Urinary bladder (tissue), 4 donors: ENCODE measurements around the gene CCL27. TPM values are rescaled to one million over a fixed set of nuclear protein-coding genes. Genes with fewer than 3 reads are reported as not detected.
"Not testable (repeated sequence)": the region's sequence is repeated elsewhere in the genome, so short reads cannot be mapped to it uniquely, and the experiment has no call there.

Source experiments
- DNase-seq: peaks from one replicate; pipeline ENCODE4 v3.0.0-alpha.2; 2015; ENCODE audit errors: extremely low spot score
- H3K27ac ChIP-seq: one replicate; pipeline ENCODE4 v1.5.1; 2013; ENCODE audit warnings: low read depth, mild to moderate bottlenecking, moderate library complexity
- H3K36me3 ChIP-seq: one replicate; pipeline ENCODE4 v1.6.1; 2013; ENCODE audit warnings: mild to moderate bottlenecking, moderate library complexity; ENCODE audit not compliant: insufficient read depth
- H3K4me1 ChIP-seq: one replicate; pipeline ENCODE4 v1.6.1; 2013; ENCODE audit warnings: mild to moderate bottlenecking, moderate library complexity; ENCODE audit not compliant: insufficient read depth
- H3K4me3 ChIP-seq: one replicate; pipeline ENCODE4 v1.5.1; 2013; ENCODE audit warnings: low read depth, low read length
- WGBS: extraction: QIAGEN DNeasy Blood & Tissue Kit; methylation state at CpG from one replicate; pipeline ENCODE4 v1.1.7; 2013; 5-methylcytosine and 5-hydroxymethylcytosine counted together
- polyA plus RNA-seq: library from polyadenylated mRNA; stranded (reverse); fragments of 200-250 nt; gene quantifications from one replicate; pipeline ENCODE4 v1.2.3, GENCODE V29; 2013
- total RNA-seq: library from RNA; depleted of rRNA; stranded (reverse); fragments of >200 nt; gene quantifications from one replicate; pipeline ENCODE4 v1.2.3, GENCODE V29; 2014
- donor health status: healthy with polysubstance abuse.
- donor health status: healthy.

Gene CCL27
- total and polyA plus RNA-seq, 2 donors: 0.32 TPM; not detected in 1

DNA sequence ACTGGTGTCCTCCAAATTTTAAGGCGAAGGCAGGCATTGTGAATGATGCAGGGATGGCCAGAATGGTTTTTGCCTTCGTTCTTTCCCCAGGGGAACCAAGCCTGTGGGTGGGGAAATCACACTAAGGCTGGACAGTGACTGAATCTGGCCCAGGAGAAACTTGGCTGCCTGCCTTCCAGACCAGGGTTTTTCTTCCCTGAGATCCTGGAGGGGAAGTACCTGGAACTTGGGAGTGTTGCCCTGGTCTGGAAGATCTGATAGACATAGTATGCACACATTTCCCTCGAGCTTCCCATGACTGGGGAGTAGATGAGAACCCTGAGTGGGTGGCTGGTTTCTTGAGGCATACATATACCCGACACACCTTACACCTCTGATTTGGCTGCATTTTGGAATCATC is 11.1 kb downstream of the CCL27 start:
- H3K4me3 ChIP-seq: peak overlapping the region; percentile 3
- 37% methylated on average over 4 of the region's 4 CpGs for WGBS
- peak overlapping the region; percentile 11 for H3K27ac ChIP-seq
- no peak for DNase-seq
- H3K36me3 ChIP-seq: no peaks in the 10 kb centered on the region
- peaks cover 2% of the 10 kb centered on the region for H3K4me1 ChIP-seq

- H3K4me1 ChIP-seq: peaks cover 2% of the 10 kb centered on the region
- 55% methylated on average over 5 of the region's 5 CpGs for WGBS
- H3K36me3 ChIP-seq: no peaks in the 10 kb centered on the region
- no peak overlapping the region for H3K4me3 ChIP-seq
- DNase-seq: no peak
- no peak overlapping the region for H3K27ac ChIP-seq
Observed at GRCh38 chr9:34650816-34651215, 11.6 kb downstream of the CCL27 start.

- no peak for DNase-seq
- H3K4me1 ChIP-seq: peaks cover 2% of the 10 kb centered on the region
- WGBS: 92% methylated on average over 8 of the region's 8 CpGs
Observed at GRCh38 chr9:34648673-34649072, 13.8 kb downstream of the CCL27 start.

GRCh38 chr9:34647651-34648050 is 14.8 kb downstream of the CCL27 start:
- WGBS: 57% methylated on average over 10 of the region's 10 CpGs
- peak overlapping the region; percentile 59 for H3K4me3 ChIP-seq
- no peak for DNase-seq
- no peaks in the 10 kb centered on the region for H3K36me3 ChIP-seq
- H3K4me1 ChIP-seq: peaks cover 2% of the 10 kb centered on the region
- no peak overlapping the region for H3K27ac ChIP-seq

More at GRCh38 chr9:34648673-34649072, 13.8 kb downstream of the CCL27 start:
- Histone ChIP-seq H3K36me3 (no peaks in the 10 kb centered on the region), H3K27ac (no peak overlapping the region), H3K4me3 (no peak overlapping the region)

DNA sequence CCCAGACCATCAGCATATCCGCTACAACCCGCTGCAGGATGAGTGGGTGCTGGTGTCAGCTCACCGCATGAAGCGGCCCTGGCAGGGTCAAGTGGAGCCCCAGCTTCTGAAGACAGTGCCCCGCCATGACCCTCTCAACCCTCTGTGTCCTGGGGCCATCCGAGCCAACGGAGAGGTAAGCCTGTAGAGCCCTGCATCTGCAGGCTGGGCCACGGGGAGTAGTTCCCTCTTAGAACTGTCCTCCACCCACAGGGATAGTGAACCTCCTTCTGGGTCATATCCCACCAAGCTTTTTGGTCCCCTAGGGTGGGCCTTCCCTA is 15.4 kb downstream of the CCL27 start:
- no peak for DNase-seq
- no peaks in the 10 kb centered on the region for H3K36me3 ChIP-seq
- peaks cover 2% of the 10 kb centered on the region for H3K4me1 ChIP-seq
- 5% methylated on average over 8 of the region's 8 CpGs for WGBS
- peak overlapping the region; percentile 59 for H3K4me3 ChIP-seq
- peak overlapping the region; percentile 62 for H3K27ac ChIP-seq

DNA sequence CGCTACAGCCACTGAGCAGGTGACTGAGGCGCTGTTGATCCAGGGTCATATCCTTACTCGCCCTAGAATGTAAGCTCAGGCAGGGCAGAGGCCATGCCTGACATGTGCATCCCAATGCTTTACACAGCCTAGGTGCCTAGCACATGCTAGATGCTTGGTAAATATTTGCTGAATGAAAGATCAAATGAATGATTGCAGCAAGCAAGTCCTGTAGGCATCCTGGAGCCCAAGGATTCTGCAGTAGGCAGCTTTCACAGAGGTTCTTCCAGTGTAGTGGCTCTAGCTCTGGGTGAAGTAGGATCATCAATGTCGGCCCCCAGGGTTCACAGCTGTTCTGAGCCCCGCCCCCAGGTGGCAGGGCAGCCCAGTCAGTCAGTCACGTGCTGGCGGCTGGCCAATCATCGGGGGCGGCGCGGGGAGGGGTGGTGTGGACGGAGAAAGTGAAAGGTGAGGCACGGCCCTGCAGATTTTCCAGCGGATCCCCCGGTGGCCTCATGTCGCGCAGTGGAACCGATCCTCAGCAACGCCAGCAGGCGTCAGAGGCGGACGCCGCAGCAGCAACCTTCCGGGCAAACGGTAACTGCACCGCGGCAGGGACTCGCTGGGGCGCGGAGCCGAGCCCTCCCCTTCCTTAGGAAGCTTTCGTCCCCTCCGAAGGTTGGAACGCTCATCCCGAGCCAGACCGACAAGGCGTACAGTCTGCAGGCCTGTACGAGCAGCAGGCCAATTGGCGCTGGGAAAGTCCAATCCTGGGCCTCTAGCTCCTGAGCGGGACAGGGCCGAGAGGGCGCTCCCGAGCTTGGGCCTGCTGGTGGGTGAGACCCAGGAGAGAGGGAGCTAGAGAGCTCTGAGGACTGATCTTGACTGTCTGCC is 16.0 kb downstream of the CCL27 start, which contains the start of gene GALT:
GALT (plus strand) TSS at position 465 of the 873 bp plus-strand sequence; CDS start at position 495, 30 bp downstream.
- Histone ChIP-seq H3K36me3 (no peaks in the 10 kb centered on the region), H3K27ac (peak within 1 kb of the TSS; percentile 62), H3K4me1 (peaks cover 2% of the 10 kb centered on the region), H3K4me3 (peak within 1 kb of the TSS; percentile 59)
- 5% methylated on average over 43 of the region's 43 CpGs for WGBS
- DNase-seq: peak; percentile 80

- DNase-seq: no peak
- H3K4me1 ChIP-seq: peaks cover 2% of the 10 kb centered on the region
- no peaks in the 10 kb centered on the region for H3K36me3 ChIP-seq
- H3K4me3 ChIP-seq: no peak overlapping the region
- H3K27ac ChIP-seq: no peak overlapping the region
Observed at GRCh38 chr9:34644766-34645314, 17.6 kb downstream of the CCL27 start.

- Histone ChIP-seq H3K4me1 (peaks cover 2% of the 10 kb centered on the region), H3K27ac (no peak overlapping the region), H3K4me3 (no peak overlapping the region), H3K36me3 (no peaks in the 10 kb centered on the region)
- 98% methylated on average over 1 of the region's 1 CpG for WGBS
- DNase-seq: no peak
Observed at GRCh38 chr9:34642679-34643078, 19.8 kb downstream of the CCL27 start.

- WGBS: 83% methylated on average over 8 of the region's 8 CpGs
- H3K36me3 ChIP-seq, DNase-seq, H3K4me1 ChIP-seq, H3K27ac ChIP-seq, H3K4me3 ChIP-seq: not testable (repeated sequence)
Observed at GRCh38 chr9:34639322-34639721, 23.1 kb downstream of the CCL27 start.

DNA sequence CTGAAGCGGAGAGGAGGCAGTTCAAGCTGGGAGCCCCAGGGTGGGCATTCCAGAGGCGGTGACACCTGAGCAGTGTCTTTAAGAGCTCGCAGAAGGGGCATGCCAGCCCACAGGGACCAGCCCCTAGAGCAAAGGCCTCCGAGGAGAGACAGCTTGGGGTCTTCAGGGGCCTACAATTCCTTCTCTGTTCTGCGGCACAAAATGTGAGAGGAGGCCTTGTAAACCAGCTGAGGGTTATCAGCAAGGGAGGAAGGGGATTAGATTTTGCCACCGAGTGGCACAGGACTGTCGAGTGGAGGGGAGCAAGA is 24.4 kb downstream of the CCL27 start:
- 14% methylated on average over 7 of the region's 7 CpGs for WGBS
- H3K4me3 ChIP-seq: peak overlapping the region; percentile 52
- H3K36me3 ChIP-seq: no peaks in the 10 kb centered on the region
- H3K4me1 ChIP-seq: no peaks in the 10 kb centered on the region
- H3K27ac ChIP-seq: no peak overlapping the region
- no peak for DNase-seq

GRCh38 chr9:34637356-34638137 is 24.9 kb downstream of the CCL27 start, which contains the start of gene SIGMAR1:
SIGMAR1 (minus strand) TSS chr9:34637787; CDS start chr9:34637697, 90 bp downstream.
- peak within 1 kb of the TSS; percentile 52 for H3K4me3 ChIP-seq
- peak; percentile 83 for DNase-seq
- peak within 1 kb of the TSS; percentile 77 for H3K27ac ChIP-seq
- under 1% methylated on average over 74 of the region's 74 CpGs for WGBS
- no peaks in the 10 kb centered on the region for H3K36me3 ChIP-seq
- H3K4me1 ChIP-seq: no peaks in the 10 kb centered on the region

DNA sequence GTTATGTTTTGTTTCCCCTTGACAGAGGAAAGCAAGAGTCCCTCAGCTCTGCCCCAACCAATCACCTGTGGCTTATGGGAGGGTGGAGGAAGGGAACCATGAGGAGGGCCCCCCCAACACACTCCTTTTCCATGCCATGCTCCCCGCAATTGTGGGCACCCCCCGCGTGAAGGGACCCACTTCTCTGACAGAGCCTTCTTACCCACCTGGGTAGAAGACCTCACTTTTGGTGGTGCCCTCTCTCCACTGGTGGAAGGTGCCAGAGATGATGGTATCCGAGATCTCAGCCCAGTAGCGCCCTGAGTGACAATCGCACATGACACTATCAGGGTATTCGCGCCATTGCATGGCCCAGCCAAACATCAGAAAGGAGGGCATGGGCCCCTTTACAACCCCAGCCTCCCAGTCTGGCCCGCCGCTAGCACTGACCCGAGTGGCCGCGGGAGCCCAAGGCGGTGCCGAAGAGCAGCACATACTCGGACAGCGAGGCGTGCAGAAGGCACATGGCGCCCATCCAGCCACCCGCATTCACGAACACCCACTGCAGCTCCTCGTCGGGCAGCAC is 25.6 kb downstream of the CCL27 start:
- peak overlapping the region; percentile 52 for H3K4me3 ChIP-seq
- no peak for DNase-seq

GRCh38 chr9:34635556-34635955 is 26.9 kb downstream of the CCL27 start:
- no peak overlapping the region for H3K27ac ChIP-seq
- WGBS: 92% methylated on average over 14 of the region's 14 CpGs
- H3K36me3 ChIP-seq: no peaks in the 10 kb centered on the region
- H3K4me3 ChIP-seq: no peak overlapping the region
- DNase-seq: no peak
- H3K4me1 ChIP-seq: no peaks in the 10 kb centered on the region

More for the DNA sequence above, 25.6 kb downstream of the CCL27 start:
- WGBS: 8% methylated on average over 23 of the region's 23 CpGs
- Histone ChIP-seq H3K4me1 (no peaks in the 10 kb centered on the region), H3K36me3 (no peaks in the 10 kb centered on the region), H3K27ac (no peak overlapping the region)
